Measurements from ENCODE around the gene PRKCZ.

DNA sequence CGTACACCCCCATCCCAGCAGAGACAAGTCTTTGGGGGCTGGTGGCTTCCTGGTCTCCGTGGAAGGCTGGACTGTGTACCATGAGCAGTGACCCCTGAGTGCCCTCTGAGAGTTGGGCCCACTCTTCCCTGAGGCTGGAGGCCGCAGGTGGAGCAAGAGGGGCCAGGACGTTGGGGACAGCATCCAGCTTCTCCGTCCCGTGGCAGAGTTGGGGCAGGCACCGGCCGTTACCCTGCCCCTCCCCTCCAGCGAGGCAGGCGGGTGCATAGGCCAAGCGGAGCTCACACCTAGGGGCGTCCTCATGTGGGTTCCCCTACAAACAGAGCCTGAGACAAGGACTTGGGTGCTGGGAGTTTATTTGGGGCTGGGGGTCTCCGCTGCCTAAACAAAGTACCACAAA is 17.0 kb upstream of the PRKCZ start:
- TF ChIP-seq, protein P1, sequence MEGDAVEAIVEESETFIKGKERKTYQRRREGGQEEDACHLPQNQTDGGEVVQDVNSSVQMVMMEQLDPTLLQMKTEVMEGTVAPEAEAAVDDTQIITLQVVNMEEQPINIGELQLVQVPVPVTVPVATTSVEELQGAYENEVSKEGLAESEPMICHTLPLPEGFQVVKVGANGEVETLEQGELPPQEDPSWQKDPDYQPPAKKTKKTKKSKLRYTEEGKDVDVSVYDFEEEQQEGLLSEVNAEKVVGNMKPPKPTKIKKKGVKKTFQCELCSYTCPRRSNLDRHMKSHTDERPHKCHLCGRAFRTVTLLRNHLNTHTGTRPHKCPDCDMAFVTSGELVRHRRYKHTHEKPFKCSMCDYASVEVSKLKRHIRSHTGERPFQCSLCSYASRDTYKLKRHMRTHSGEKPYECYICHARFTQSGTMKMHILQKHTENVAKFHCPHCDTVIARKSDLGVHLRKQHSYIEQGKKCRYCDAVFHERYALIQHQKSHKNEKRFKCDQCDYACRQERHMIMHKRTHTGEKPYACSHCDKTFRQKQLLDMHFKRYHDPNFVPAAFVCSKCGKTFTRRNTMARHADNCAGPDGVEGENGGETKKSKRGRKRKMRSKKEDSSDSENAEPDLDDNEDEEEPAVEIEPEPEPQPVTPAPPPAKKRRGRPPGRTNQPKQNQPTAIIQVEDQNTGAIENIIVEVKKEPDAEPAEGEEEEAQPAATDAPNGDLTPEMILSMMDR (conservative IDR thresholded peaks at IDR 0.05; ENCODE audit: low read length) = no peak
- TF ChIP-seq EZH2phosphoT487 (IDR thresholded peaks at IDR 0.05; ENCODE audit: borderline replicate concordance, low read depth, low read length) = no peak
